Neural progenitor cell (in vitro differentiated cells): ENCODE measurements around the gene CHRM4. TPM values are rescaled to one million over a fixed set of nuclear protein-coding genes. Genes with fewer than 3 reads are reported as not detected.

ENCODE experiments used
- DNase-seq: peaks from one replicate; pipeline ENCODE4 v3.0.0-alpha.2; 2016; ENCODE audit warnings: low spot score
- H2AFZ ChIP-seq: fragments of 200-600 bp; sonication (generic); replicated peaks from 2 replicates; pipeline ENCODE4 v1.6.1; 2016; ENCODE audit warnings: antibody characterized with exemption
- H3F3A ChIP-seq: fragments of 200-600 bp; sonication (generic); 2 replicates; pipeline ENCODE4 v1.6.1; 2016; ENCODE audit warnings: antibody characterized with exemption, low read depth
- H3K27ac ChIP-seq: fragments of 200-600 bp; sonication (generic); 2 replicates; pipeline ENCODE4 v1.5.1; 2016; ENCODE audit warnings: mild to moderate bottlenecking
- H3K27me3 ChIP-seq: fragments of 200-600 bp; sonication (generic); 2 replicates; pipeline ENCODE4 v1.6.1; 2016; ENCODE audit warnings: mild to moderate bottlenecking, moderate library complexity
- H3K36me3 ChIP-seq: fragments of 200-600 bp; sonication (generic); 2 replicates; pipeline ENCODE4 v1.5.1; 2016
- H3K4me1 ChIP-seq: fragments of 200-600 bp; sonication (generic); 2 replicates; pipeline ENCODE4 v1.6.1; 2016; ENCODE audit warnings: mixed run types
- H3K4me2 ChIP-seq: fragments of 200-600 bp; sonication (generic); 2 replicates; pipeline ENCODE4 v1.6.1; 2016
- H3K4me3 ChIP-seq: fragments of 200-600 bp; sonication (generic); 2 replicates; pipeline ENCODE4 v1.5.1; 2016
- H3K79me2 ChIP-seq: fragments of 200-600 bp; sonication (generic); 2 replicates; pipeline ENCODE4 v1.6.1; 2016; ENCODE audit warnings: low read depth
- H3K9ac ChIP-seq: fragments of 200-600 bp; sonication (generic); 2 replicates; pipeline ENCODE4 v1.6.1; 2016
- H3K9me3 ChIP-seq: fragments of 200-600 bp; sonication (generic); 2 replicates; pipeline ENCODE4 v1.5.1; 2016; ENCODE audit warnings: low read depth
- H4K20me1 ChIP-seq: fragments of 200-600 bp; sonication (generic); 2 replicates; pipeline ENCODE4 v1.6.1; 2016; ENCODE audit warnings: low read depth
- H3K27ac Mint-ChIP-seq: 3 replicates; pipeline ENCODE4 v1.8.0; 2021; ENCODE audit warnings: mixed read lengths
- H3K27me3 Mint-ChIP-seq: 2 replicates; pipeline ENCODE4 v1.8.0; 2022; ENCODE audit warnings: low read depth, mild to moderate bottlenecking, inconsistent platforms, moderate library complexity, mixed read lengths; ENCODE audit not compliant: insufficient read depth
- H3K36me3 Mint-ChIP-seq: 3 replicates; pipeline ENCODE4 v1.8.0; 2021; ENCODE audit warnings: mixed read lengths
- H3K4me1 Mint-ChIP-seq: 3 replicates; pipeline ENCODE4 v1.8.0; 2021; ENCODE audit warnings: mixed read lengths
- H3K4me3 Mint-ChIP-seq: 3 replicates; pipeline ENCODE4 v1.8.0; 2021; ENCODE audit warnings: mild to moderate bottlenecking, moderate library complexity, mixed read lengths
- H3K9me3 Mint-ChIP-seq: 3 replicates; pipeline ENCODE4 v1.8.0; 2020; ENCODE audit warnings: mixed read lengths
- CTCF ChIP-seq: fragments of 200-600 bp; sonication (generic); IDR thresholded peaks from 2 replicates; pipeline ENCODE4 v1.5.1; 2017; ENCODE audit warnings: antibody characterized with exemption, mild to moderate bottlenecking
- EZH2 ChIP-seq: fragments of 200-600 bp; sonication (generic); IDR thresholded peaks from 2 replicates; pipeline ENCODE4 v1.6.1; 2017; ENCODE audit warnings: antibody characterized with exemption, mild to moderate bottlenecking, moderate library complexity
- EZH2phosphoT487 ChIP-seq: fragments of 200-600 bp; sonication (generic); IDR thresholded peaks from 2 replicates; pipeline ENCODE4 v1.6.1; 2017; ENCODE audit warnings: antibody characterized with exemption
- total RNA-seq: library from RNA; depleted of rRNA; stranded (reverse); fragments of >200 nt; gene quantifications from 2 replicates; pipeline ENCODE4 v1.2.3, GENCODE V29; 2015; ENCODE audit warnings: low replicate concordance

The CHRM4 gene
- total RNA-seq, 1 donor from 2014 or later, result not detected

DNA sequence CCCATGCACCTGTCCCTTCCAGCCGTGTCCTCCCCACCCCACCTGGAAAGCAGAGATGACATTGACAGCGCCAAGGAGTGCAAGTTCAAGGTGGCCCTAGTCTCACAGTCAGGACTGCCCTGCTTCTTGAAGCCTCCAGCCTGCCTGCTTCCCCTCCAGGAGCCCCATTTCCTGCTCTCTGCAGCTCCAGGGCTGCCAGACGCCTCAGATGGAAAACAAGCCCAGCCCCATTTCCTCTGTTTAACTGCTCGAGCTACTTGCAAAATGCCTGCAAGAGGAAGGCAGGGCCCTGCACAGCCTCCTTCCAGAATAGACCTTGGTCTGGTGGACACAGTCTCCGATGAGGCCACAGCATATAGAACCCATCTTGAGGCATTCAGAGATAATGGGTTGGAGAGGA, 49.3 kb downstream of the CHRM4 start:
- no peaks in the 10 kb centered on the region for H3K36me3 Mint-ChIP-seq
- H3K4me2 ChIP-seq, result no peak overlapping the region
- no peak overlapping the region for H3K27ac ChIP-seq
- H2AFZ ChIP-seq, result no peak overlapping the region
- peaks cover 4% of the 10 kb centered on the region for H3K9me3 Mint-ChIP-seq
- H3K79me2 ChIP-seq, result no peaks in the 10 kb centered on the region
- no peaks in the 10 kb centered on the region for H3K36me3 ChIP-seq
- H3K4me3 ChIP-seq, result no peak overlapping the region
- peaks cover 12% of the 10 kb centered on the region for H3K27me3 ChIP-seq
- DNase-seq, result no peak
- H3K4me1 Mint-ChIP-seq, result peaks cover 66% of the 10 kb centered on the region
- peaks cover 39% of the 10 kb centered on the region for H3F3A ChIP-seq
- H3K9ac ChIP-seq, result no peak overlapping the region
- TF ChIP-seq EZH2phosphoT487 (no peak), EZH2 (no peak), CTCF (no peak)
- no peaks in the 10 kb centered on the region for H3K9me3 ChIP-seq
- H3K4me1 ChIP-seq, result peaks cover 33% of the 10 kb centered on the region
- H3K4me3 Mint-ChIP-seq, result no peak overlapping the region
- H3K27me3 Mint-ChIP-seq, result peaks cover 14% of the 10 kb centered on the region
- no peaks in the 10 kb centered on the region for H4K20me1 ChIP-seq
- no peak overlapping the region for H3K27ac Mint-ChIP-seq

- H3K4me1 ChIP-seq, result peaks cover 39% of the 10 kb centered on the region
Measured at GRCh38 chr11:46341454-46341853, 50.1 kb downstream of the CHRM4 start.

DNA sequence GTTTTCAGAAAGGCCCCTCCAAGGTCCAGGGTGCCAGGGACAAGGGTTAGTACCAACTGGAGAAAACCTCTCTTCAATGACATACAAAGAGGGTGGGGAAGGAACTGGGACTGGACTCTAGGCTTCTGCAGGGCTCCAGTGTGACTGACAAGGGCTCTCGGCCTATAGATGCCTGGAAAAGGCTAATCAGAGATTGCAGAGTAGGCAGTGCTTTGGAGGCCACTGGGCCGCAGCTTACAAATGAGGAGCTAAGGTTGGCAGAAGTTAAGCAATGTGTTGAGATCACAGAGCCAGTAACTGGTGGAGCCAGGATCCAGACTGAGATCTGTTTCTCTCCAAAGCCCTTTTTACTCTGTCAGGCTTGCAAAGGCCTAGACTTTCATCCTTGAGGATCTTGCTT, 51.8 kb downstream of the CHRM4 start:
- H3K9me3 ChIP-seq, result no peaks in the 10 kb centered on the region
- H3K4me2 ChIP-seq, result peak overlapping the region; percentile 73
- H4K20me1 ChIP-seq, result no peaks in the 10 kb centered on the region
- no peaks in the 10 kb centered on the region for H3K36me3 Mint-ChIP-seq
- peaks cover 50% of the 10 kb centered on the region for H3F3A ChIP-seq
- H3K79me2 ChIP-seq, result no peaks in the 10 kb centered on the region
- TF ChIP-seq CTCF, result no peak
- no peak overlapping the region for H3K4me3 ChIP-seq
- H3K9me3 Mint-ChIP-seq, result no peaks in the 10 kb centered on the region
- no peak for DNase-seq
- H3K4me3 Mint-ChIP-seq, result peak overlapping the region; percentile 55
- H3K4me1 ChIP-seq, result peaks cover 39% of the 10 kb centered on the region
- H3K4me1 Mint-ChIP-seq, result peaks cover 71% of the 10 kb centered on the region
- no peaks in the 10 kb centered on the region for H3K36me3 ChIP-seq
- peak overlapping the region; percentile 96 for H2AFZ ChIP-seq
- peak overlapping the region; percentile 90 for H3K27ac Mint-ChIP-seq
- peaks cover 1% of the 10 kb centered on the region for H3K27me3 ChIP-seq
- no peak overlapping the region for H3K27ac ChIP-seq
- H3K9ac ChIP-seq, result no peak overlapping the region
- peaks cover 12% of the 10 kb centered on the region for H3K27me3 Mint-ChIP-seq

More at GRCh38 chr11:46341454-46341853, 50.1 kb downstream of the CHRM4 start:
- no peak for TF ChIP-seq EZH2
- no peak for TF ChIP-seq EZH2phosphoT487
- no peak for TF ChIP-seq CTCF
- H3K27me3 Mint-ChIP-seq, result peaks cover 13% of the 10 kb centered on the region
- H3K27me3 ChIP-seq, result peaks cover 6% of the 10 kb centered on the region
- H3K36me3 Mint-ChIP-seq, result no peaks in the 10 kb centered on the region
- H3F3A ChIP-seq, result peaks cover 42% of the 10 kb centered on the region
- H3K27ac Mint-ChIP-seq, result no peak overlapping the region
- no peak overlapping the region for H3K27ac ChIP-seq
- no peaks in the 10 kb centered on the region for H4K20me1 ChIP-seq
- H2AFZ ChIP-seq, result no peak overlapping the region
- H3K9me3 ChIP-seq, result no peaks in the 10 kb centered on the region
- no peak overlapping the region for H3K9ac ChIP-seq
- DNase-seq, result no peak
- peaks cover 66% of the 10 kb centered on the region for H3K4me1 Mint-ChIP-seq
- H3K36me3 ChIP-seq, result no peaks in the 10 kb centered on the region
- H3K9me3 Mint-ChIP-seq, result no peaks in the 10 kb centered on the region
- H3K4me3 ChIP-seq, result no peak overlapping the region
- H3K79me2 ChIP-seq, result no peaks in the 10 kb centered on the region
- H3K4me2 ChIP-seq, result no peak overlapping the region
- no peak overlapping the region for H3K4me3 Mint-ChIP-seq
